NCI-H69 (cell line): Measurements from ENCODE around the gene TFEB.

Experiments used
- DNase-seq: peaks from one replicate; lab custom pipeline; 2025; lab: John Stamatoyannopoulos, UW

The TFEB gene

GRCh38 chr6:41737591-41738130 is 2.3 kb upstream of the TFEB start:
- no peak for DNase-seq

GRCh38 chr6:41736800-41737555 is 1.6 kb upstream of the TFEB start:
- DNase-seq: no peak

- DNase-seq: peak; percentile 39
Measured at GRCh38 chr6:41736186-41736733, 852 bp upstream of the TFEB start.

- DNase-seq: peak; percentile 94
Measured at GRCh38 chr6:41734666-41735426, 562 bp downstream of the TFEB start.

GRCh38 chr6:41733707-41734665 is 1.4 kb downstream of the TFEB start:
- DNase-seq: peak; percentile 96

- DNase-seq: peak; percentile 79
Measured at GRCh38 chr6:41733360-41733706, 2.1 kb downstream of the TFEB start.

- peak; percentile 89 for DNase-seq
Measured at GRCh38 chr6:41732591-41733359, 2.6 kb downstream of the TFEB start.

GRCh38 chr6:41732149-41732548 is 3.3 kb downstream of the TFEB start:
- no peak for DNase-seq

GRCh38 chr6:41731561-41732086 is 3.8 kb downstream of the TFEB start:
- peak; percentile 21 for DNase-seq

GRCh38 chr6:41730531-41731436 is 4.6 kb downstream of the TFEB start:
- peak; percentile 33 for DNase-seq

- DNase-seq: no peak
Measured at GRCh38 chr6:41729624-41730023, 5.8 kb downstream of the TFEB start.

- no peak for DNase-seq
Measured at GRCh38 chr6:41728954-41729353, 6.5 kb downstream of the TFEB start.

- DNase-seq: peak; percentile 98
Measured at GRCh38 chr6:41728073-41728936, 7.1 kb downstream of the TFEB start.

- DNase-seq: peak; percentile 49
Measured at GRCh38 chr6:41727705-41728072, 7.7 kb downstream of the TFEB start.

GRCh38 chr6:41726876-41727275 is 8.5 kb downstream of the TFEB start:
- peak; percentile 56 for DNase-seq

GRCh38 chr6:41724586-41725501 is 10.6 kb downstream of the TFEB start:
- peak; percentile 42 for DNase-seq

GRCh38 chr6:41724228-41724580 is 11.2 kb downstream of the TFEB start:
- no peak for DNase-seq
